Left hindlimb (tissue), 1 donor: ENCODE measurements around the gene USP10.

ENCODE experiments used
- DNase-seq: peaks from one replicate; pipeline ENCODE4 v3.0.0-alpha.2; 2018

The USP10 gene

GRCh38 chr16:84699712-84700445 is at the start of gene USP10:
TSS of gene USP10 (plus strand) at chr16:84700000. CDS start at chr16:84700091, 91 bp downstream.
- peak; percentile 91 for DNase-seq

- no peak for DNase-seq
Measured at GRCh38 chr16:84650062-84650991, 49.5 kb upstream of the USP10 start.

- no peak for DNase-seq
Measured at GRCh38 chr16:84652566-84652965, 47.2 kb upstream of the USP10 start.

- DNase-seq: no peak
Measured at GRCh38 chr16:84654238-84654637, 45.6 kb upstream of the USP10 start.

- no peak for DNase-seq
Measured at GRCh38 chr16:84654998-84655397, 44.8 kb upstream of the USP10 start.

DNA sequence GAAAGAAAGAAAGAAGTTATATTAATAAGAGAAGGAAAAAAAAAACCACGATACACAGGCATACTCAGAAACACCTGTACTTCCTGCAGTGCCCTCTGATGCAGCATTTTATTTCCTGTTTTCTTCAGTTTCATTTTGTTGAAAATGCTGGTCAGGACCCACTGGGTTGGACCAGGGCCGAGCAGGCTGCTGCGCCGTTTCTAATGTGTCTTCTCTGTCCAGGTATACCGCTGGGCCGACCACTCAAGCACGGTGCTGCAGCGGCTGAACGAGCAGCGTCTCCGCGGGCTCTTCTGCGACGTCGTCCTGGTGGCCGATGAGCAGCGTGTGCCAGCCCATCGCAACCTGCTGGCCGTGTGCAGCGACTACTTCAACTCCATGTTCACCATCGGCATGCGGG is 43.2 kb upstream of the USP10 start:
- no peak for DNase-seq

- no peak for DNase-seq
Measured at GRCh38 chr16:84657229-84657837, 42.5 kb upstream of the USP10 start.

GRCh38 chr16:84658690-84659089 is 41.1 kb upstream of the USP10 start:
- DNase-seq: no peak

- no peak for DNase-seq
Measured at GRCh38 chr16:84659656-84660300, 40.0 kb upstream of the USP10 start.

DNA sequence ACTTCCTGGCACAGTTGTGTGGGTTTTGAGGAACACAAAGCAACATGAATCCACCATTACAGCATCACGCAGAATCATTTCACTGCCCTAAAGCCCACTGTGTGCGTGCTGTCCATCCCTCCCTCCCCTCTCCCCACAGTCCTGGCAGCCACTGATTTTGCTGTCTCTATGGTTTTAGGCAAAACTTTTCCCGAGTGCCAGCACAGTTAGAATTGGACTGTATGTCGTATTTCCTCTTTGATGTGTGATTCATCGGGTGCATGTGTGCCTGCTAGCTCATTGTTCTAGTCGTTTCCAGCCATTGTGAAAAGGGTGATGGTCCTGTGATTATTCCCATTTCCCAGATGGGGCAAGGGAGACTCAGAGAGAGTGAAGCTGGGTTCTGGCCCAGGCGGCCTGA is 38.8 kb upstream of the USP10 start:
- no peak for DNase-seq

DNA sequence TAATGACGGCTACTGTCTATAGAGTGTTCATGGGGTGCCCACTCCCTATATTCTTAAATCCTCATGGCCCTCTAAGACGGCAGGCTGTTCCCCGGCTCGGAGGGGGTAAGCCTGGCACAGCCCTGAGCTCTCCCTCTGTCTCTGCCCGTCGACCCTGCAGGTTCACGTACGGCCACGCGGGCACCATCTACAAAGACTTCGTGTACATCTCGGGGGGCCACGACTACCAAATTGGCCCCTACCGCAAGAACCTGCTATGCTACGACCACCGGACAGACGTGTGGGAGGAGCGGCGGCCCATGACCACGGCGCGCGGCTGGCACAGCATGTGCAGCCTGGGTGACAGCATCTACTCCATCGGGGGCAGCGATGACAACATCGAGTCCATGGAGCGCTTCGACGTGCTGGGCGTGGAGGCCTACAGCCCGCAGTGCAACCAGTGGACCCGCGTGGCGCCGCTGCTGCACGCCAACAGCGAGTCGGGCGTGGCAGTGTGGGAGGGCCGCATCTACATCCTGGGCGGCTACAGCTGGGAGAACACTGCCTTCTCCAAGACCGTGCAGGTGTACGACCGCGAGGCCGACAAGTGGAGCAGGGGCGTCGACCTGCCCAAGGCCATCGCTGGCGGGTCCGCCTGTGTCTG is 38.3 kb upstream of the USP10 start:
- no peak for DNase-seq

DNA sequence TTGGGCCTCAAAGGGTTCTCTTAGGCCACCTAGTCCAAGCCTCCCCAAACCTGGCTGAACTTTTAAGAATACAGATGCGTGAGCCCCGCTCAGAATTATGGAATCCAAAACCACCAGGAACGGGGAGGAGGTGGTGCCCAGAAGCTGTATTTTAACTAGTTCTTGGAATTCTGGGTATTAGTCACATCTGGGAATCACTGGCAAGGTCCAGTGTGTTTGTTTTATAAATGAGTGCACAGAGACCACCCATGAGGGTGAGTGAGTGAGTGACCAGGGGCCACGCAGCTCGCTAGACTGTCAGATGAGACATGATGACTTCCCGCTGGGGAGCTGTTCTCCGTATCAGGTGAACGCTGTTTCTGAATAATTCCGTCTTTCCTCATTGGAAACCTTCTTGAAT is 37.3 kb upstream of the USP10 start:
- DNase-seq: no peak

DNA sequence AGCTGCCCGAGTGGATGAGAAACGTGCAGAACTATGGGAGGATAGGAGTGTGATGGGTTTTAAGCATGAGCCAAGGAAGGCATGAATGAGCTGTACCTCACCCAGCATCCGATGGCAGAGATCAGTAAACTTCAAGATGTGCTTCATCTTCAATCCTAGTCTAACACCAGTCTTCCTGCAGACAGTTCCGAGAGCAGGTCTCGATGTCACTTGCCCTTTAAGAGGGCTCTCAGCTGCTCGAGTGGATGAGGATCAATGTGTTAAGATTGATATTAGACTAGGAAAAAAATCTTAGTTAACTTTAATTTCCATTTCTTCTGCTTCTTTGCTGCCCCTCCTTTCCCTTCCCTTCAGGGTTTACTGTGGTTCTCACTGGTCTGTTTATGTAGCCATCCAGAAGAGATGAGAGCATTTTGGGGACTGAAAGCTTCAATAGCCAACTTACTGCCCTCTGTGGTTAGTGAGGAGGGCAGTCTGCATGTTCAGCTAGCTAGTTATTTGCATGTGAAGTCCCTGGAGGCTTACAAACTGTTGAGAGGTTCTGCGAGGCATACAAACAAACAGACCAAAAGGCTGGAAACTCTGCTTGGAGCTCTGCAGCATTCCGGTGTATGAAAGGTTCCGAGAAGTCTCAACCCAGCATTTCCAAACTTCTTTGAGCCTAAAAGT is 36.2 kb upstream of the USP10 start:
- no peak for DNase-seq

DNA sequence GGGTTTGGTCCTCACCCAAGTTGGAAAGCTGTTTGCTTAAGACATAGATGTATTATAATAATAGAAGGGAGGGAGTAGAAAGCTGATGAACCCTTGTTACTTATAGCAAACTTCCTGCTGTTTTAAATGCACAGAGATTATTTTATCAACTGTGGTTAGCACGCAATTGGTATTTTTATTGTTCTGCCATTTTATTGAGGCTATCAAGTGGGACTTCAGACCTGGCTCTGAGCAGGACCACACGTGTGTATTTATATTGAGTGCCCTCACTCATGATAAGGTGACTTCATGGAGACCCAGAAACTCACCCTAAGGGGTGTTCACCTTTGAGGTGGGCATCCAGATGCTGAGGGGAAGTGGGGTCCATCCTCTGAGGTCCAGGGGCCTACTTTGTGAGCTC is 34.4 kb upstream of the USP10 start:
- DNase-seq: no peak

- DNase-seq: no peak
Measured at GRCh38 chr16:84665843-84666242, 34.0 kb upstream of the USP10 start.

- no peak for DNase-seq
Measured at GRCh38 chr16:84667600-84668309, 32.0 kb upstream of the USP10 start.

- DNase-seq: no peak
Measured at GRCh38 chr16:84670063-84670462, 29.7 kb upstream of the USP10 start.

- no peak for DNase-seq
Measured at GRCh38 chr16:84672276-84673202, 27.3 kb upstream of the USP10 start.

DNA sequence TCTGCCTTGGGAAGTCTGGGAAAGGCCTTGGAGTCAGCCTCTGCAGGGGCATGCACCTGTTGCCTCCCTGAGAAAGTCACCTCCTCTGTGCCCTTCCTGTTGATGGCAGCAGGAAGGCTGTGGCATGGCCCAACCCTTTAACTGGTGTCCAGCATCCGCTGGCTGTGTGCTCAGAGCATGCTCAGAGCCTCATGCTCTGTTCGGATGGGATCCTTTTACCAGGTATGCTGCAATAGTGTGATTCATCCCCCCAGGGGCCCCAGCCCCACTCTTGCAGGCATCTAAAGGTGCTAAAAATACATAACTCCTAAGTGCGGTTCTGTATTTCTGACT is 26.6 kb upstream of the USP10 start:
- no peak for DNase-seq

- no peak for DNase-seq
Measured at GRCh38 chr16:84673561-84673960, 26.2 kb upstream of the USP10 start.
